CMK (cell line): ENCODE measurements around the gene KCNH5.

Experiments used
- DNase-seq: peaks from one replicate; pipeline ENCODE4 v3.0.0-alpha.2; 2010; ENCODE audit warnings: low read depth

KCNH5 gene

GRCh38 chr14:62674563-62675237, 370.6 kb downstream of the KCNH5 start:
- DNase-seq, result no peak

GRCh38 chr14:62673014-62673755, 372.1 kb downstream of the KCNH5 start:
- no peak for DNase-seq

DNA sequence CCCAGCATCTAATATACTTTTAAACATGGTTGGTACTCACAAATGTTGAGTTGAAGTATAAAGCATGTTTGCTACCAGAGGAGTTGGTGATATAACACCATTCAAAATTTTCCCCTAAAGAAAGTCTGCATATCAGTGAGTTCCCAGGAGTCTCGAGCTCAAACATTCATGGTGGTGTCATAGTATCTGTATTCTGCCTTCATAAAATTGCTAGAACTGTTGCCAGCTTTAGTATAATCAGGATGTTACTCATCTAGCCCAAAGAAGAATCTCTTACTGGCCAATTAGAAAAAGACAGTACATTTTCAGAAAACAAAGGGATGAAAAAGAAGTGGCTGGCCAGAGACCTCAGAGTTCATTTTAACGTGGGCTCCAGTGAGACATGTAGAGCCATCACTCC, 374.7 kb downstream of the KCNH5 start:
- DNase-seq, result no peak

GRCh38 chr14:62667421-62667914, 377.8 kb downstream of the KCNH5 start:
- no peak for DNase-seq

DNA sequence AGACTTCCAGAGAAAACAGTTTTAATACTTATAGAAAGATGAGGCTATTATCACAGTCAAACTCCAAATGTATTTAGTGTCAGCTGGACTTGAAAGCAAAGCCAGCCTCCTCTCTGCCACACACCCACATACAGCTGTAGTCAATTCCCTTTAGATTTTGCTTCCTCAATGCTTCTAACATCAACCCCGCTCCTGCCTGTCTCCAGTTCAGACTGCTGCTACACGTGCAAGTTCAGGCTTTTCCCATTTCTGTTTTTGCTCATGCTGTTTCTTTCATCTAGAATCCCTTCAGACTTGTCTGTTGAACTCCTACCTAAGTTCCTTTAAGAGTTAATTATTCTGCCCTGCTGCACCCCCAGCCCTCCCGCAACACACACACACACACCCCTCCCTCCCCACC, 380.0 kb downstream of the KCNH5 start:
- no peak for DNase-seq

GRCh38 chr14:62663456-62663821, 381.8 kb downstream of the KCNH5 start:
- DNase-seq, result no peak

DNA sequence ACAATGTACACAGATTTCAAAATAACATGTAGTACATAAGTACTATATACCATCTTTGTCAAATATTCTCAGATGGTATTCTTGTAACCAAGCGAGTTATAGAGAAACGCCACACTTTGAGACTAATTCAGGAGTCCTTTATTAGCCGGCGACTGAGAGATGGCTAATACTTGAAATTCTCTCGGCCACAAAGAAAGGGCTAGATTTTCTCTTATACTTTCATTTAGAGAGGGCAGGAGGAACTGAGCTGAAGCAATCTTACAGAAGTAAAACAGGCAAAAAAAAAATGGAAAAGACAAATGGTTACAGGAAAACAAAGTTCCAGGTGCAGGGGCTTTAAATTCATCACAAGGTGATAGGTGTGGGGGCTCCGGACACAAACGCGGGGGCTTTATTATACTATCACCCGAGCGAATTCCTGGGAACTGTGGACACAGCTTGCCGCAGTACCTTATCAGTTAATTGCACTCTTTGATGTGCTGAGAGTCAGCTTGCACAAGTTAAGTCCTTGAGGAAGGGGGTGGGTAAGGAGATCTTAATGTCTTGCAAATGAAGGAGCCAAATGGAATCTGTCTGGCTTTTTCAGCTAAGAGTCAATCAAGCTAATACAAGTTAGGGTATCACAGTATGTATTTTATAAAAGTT, 382.3 kb downstream of the KCNH5 start:
- peak; percentile 50 for DNase-seq

- DNase-seq, result peak; percentile 5
Observed at GRCh38 chr14:62661818-62662217, 383.4 kb downstream of the KCNH5 start.

- no peak for DNase-seq
Observed at GRCh38 chr14:62658631-62659030, 386.6 kb downstream of the KCNH5 start.

DNA sequence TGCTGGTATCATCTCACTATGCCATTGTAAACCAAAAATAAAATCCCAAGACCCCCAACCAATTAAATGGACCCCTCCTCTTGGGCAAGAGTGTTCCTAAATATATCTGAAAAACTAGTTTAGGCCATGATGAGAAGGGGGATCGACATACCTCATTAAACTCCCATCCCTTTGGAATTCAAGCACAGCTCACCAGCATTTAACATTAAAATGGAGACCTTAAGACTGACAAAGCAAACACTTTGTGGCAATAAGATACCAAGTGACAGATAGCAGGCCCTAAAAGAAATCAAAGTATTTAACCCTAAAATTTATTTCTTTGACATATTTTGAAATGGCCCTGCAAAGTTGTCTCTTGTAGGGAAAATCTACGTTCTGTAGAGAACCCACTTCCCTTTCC, 387.9 kb downstream of the KCNH5 start:
- DNase-seq, result no peak

- no peak for DNase-seq
Observed at GRCh38 chr14:62655166-62655565, 390.1 kb downstream of the KCNH5 start.

DNA sequence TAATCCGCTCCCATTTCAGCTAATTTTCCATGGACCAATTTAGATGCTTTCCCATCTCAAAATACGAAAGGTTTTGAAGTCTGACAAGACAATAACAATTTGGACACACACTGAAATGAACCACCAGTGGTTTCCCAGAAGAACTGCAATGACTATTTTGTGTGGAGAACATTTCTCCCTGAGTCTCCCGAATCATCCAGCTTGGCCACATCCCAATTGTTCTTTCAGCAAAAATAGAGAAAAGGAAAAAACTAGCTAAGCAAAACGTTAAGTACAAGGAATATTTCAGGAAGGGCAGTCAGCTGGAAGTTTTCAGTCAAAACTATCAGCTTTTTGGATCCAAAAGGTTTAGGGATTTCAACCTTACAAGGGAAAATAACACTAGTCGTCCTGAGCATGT, 390.6 kb downstream of the KCNH5 start:
- DNase-seq, result no peak
